SK-MEL-5 (cell line): ENCODE data around the gene PHOSPHO1. TPM values are rescaled to one million over a fixed set of nuclear protein-coding genes. Genes with fewer than 3 reads are reported as not detected.
"Not testable (repeated sequence)": the region's sequence is repeated elsewhere in the genome, so short reads cannot be mapped to it uniquely, and the experiment has no call there.

Source experiments
- DNase-seq: peaks from one replicate; pipeline ENCODE4 v3.0.0-alpha.2; 2016; ENCODE audit warnings: low read depth, low spot score
- in situ Hi-C: cut with HindIII; loops from 2 replicates; pipeline ENCODE4 v1.10.0; 2016; ENCODE audit warnings: low sequenced_read_pairs, high pct_unique_total_duplicates, low pct_unique_long_range_greater_than_20kb
- total RNA-seq: library from RNA; depleted of rRNA; stranded (reverse); fragments of >200 nt; shearing (Covaris generic); gene quantifications from 2 replicates; pipeline ENCODE4 v1.2.3, GENCODE V29; 2014

The PHOSPHO1 gene
- total RNA-seq, 1 experiment from 2014 or later = 0.50 TPM

DNA sequence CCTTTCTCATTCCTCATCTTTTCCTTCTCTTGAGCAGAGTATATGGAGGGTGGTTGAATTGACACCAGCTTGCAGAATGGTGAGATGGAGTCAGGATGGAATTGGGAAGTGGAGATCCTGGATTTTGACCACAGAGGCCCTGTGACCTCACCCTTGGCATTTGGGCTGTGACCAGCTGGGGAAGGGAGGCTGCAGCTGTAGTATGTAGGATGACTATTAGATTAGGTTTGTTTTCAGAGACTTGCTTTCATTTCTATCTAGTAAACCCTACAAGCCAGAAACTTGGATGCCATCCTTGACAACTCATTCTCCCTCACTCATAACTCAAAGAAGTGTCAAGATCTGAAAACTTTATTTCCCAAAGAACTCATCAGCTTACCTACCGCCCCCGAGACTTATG is 26.1 kb downstream of the PHOSPHO1 start:
- no peak for DNase-seq
- in situ Hi-C loops = no loop called here

- DNase-seq = no peak
- in situ Hi-C loops = no loop called here
Observed at GRCh38 chr17:49203796-49204195, 26.8 kb downstream of the PHOSPHO1 start.

- no peak for DNase-seq
- in situ Hi-C loops = no loop called here
Observed at GRCh38 chr17:49201481-49201927, 29.1 kb downstream of the PHOSPHO1 start.

DNA sequence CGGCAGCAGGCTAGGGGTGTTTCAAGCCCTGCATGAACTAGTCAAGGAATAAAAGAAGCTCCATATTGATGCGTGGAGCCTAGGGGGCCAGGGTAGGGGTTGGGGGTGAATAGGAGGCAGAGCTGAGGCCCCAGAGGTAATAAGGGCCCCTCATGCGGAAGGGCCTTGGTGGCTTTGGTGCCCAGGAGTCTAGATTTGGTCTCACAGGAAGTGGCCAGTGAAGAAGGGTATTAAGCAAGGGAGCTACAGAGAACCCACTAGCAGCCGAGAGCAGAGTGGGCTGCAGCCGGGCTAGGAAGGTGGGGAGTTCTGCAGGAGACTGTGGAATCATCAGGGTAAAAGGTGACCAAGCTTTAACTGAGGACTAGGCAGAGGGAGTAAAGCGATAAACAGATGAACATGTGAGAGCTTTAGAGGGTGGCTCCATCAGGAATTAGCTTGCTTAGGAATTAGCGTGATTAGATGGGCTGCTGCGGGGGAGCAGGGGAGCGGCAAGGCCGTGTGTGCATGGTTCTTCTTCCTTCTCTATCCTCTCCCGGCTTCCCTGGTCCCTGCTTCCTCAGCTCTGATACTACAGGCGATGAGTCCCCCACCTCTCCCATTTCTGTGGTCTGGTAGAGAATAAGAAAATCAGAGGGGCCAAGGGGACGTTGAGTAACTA is 30.0 kb downstream of the PHOSPHO1 start:
- DNase-seq = no peak
- in situ Hi-C loops = no loop called here

DNA sequence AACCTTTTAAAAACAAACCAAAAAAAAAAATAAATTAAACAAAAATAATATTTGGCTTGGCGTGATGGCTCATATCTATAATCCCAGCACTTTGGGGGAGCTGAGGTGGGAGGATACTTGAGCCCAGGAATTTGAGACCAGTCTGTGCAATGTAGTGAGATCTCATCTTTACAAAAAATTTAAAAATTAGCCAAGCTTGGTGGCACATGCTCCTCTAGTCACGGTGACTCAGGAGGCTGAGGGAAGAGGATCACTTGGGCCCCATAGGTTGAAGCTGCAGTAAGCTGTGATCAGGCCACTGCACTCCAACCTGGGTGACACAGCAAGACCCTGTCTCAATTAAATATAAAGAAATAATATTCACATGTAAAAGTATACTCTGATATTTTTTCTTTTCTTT is 32.4 kb downstream of the PHOSPHO1 start:
- in situ Hi-C loops = no loop called here
- DNase-seq = no peak

DNA sequence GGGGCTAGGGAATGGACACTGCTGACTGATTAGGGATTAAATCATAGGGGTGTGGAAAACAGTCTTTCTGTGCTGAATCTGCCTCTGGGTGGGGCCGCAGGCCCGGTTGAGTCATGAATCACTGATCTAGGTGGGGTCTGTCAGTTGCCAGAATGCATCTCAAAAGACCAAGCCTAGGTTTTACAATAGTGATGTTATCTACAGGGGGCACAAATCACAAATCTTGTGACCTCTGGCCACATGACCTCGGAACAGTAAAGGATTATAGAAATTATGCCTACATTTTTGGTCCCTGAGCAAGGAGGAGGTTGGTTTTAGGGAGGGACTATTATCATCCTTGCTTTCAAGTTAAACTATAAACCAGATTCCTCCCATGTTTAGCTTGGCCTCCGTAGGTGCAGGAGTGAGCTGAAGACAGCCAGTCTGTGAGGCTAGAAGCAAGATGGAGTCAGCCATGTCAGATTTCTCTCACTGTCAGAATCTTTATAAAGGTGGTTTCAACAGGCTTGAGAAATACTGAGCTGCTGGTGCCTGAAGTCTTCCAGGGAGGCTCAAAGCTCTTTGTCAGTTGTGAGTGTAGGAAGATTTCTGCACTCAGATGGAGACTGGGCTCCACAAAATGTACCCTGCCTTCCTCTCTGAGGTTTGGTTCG is 33.1 kb downstream of the PHOSPHO1 start:
- DNase-seq = no peak
- in situ Hi-C loops = no loop called here

- in situ Hi-C loops = no loop called here
- DNase-seq = no peak
Observed at GRCh38 chr17:49196520-49196919, 34.1 kb downstream of the PHOSPHO1 start.

GRCh38 chr17:49195751-49196150 is 34.8 kb downstream of the PHOSPHO1 start:
- in situ Hi-C loops = no loop called here
- DNase-seq = no peak

- no peak for DNase-seq
- in situ Hi-C loops = no loop called here
Observed at GRCh38 chr17:49194297-49194607, 36.3 kb downstream of the PHOSPHO1 start.

DNA sequence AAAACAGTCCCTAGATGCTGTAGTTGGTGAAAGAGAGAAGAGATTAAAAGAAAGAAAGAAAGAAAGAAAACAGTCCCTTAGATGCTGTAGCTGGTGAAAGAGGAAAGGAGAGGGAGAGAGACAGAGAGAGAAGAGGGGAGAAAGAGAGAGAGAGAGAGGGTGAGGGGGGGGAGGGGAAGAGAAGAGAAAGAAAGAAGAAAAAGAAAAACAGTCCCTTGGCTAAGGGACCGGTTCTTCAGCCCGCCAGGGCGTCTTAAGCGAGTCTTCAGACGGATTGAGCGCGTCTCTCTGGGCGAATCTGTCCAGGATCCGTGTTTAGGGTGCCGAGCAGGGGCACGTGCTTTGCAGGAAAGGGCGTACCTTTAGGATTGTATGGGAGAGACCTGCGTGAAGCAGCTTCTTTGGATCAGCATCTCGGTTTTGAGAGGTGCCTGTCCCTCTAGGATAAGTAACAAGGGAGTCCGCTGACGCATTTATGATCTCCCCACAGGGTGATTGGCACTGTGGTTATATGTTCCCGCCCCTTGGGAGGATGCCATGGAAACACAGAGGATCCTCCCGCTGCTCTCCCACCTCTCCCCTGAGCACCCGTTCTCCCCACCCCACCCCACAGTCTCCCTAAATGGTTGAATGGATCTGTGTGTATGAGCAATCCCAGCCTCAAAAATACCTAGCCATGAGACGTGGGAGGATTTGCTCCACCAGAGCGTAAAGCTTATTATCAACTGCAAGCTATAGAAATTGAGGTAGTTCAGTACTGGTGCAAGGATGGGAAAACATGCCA is 36.9 kb downstream of the PHOSPHO1 start:
- in situ Hi-C loops = no loop called here
- peak; percentile 72 for DNase-seq

- DNase-seq = peak; percentile 93
- in situ Hi-C loops = no loop called here
Observed at GRCh38 chr17:49191917-49192741, 38.5 kb downstream of the PHOSPHO1 start.

DNA sequence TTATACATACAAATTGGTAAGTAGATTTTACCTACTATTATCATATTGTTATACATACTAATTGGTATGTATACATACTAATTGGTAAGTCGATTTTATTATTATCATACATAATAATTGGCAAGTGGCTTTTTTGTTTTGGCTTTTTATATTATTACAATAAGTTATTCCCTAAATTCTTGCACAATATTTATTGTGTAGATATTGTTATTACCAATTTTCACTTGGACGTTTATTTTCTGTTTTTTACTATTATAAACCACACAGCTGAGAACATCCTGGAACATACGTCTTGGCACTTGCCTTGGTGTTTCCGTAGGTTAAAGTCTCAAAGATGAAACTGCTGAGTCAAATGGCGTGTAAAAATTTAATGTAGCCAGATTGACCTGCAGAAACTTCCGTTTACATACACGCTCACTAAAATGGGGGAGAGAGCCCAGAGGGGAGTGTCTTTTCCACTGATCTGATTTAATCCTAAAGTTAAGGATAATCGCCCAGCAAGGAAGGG is 39.1 kb downstream of the PHOSPHO1 start:
- in situ Hi-C loops = no loop called here
- no peak for DNase-seq

GRCh38 chr17:49190932-49191331 is 39.7 kb downstream of the PHOSPHO1 start:
- in situ Hi-C loops = no loop called here

DNA sequence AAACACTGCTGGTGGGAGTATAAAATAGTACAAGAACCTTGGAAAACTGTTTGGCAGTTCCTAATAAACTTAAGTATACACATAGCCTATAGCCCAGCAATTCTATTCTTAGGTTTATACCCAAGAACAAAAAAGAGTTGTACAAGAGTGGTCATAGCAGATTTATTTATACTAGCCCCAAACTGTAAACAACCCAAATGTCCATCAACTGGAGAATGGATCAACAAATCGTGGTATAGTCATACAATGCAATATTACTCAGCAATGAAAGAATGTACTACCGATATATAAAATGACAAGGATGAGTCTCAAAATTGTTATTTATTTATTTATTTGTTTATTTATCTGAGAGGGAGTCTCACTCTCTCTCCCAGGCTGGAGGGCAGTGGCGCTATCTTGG is 43.3 kb downstream of the PHOSPHO1 start:
- no peak for DNase-seq
- in situ Hi-C loops = no loop called here

More at GRCh38 chr17:49190932-49191331, 39.7 kb downstream of the PHOSPHO1 start:
- no peak for DNase-seq

- DNase-seq, in situ Hi-C loops: not testable (repeated sequence)
Observed at GRCh38 chr17:49185381-49185780, 45.2 kb downstream of the PHOSPHO1 start.

- in situ Hi-C loops, DNase-seq: not testable (repeated sequence)
Observed at GRCh38 chr17:49184522-49184921, 46.1 kb downstream of the PHOSPHO1 start.

DNA sequence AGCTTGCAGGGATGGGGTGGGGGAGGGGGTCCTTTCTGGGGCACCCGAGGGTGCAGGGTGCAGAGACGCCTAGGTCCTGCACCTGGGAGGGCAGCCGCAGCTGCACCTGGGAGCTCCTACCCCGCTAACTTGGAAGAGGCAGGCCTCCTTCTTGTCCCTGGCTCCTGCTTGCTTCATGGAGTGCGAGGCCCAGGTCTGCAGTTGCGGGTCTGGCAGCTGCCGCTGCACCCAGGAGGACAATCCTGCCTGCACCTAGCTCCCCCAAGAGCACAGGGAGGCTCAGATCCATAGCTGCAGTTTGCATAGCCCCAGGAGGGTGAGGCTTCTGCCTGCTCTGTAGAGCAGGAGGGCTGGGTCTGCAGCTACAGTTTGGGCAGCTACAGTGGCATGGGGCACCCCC is 46.8 kb downstream of the PHOSPHO1 start:
- DNase-seq = no peak
- in situ Hi-C loops = no loop called here

DNA sequence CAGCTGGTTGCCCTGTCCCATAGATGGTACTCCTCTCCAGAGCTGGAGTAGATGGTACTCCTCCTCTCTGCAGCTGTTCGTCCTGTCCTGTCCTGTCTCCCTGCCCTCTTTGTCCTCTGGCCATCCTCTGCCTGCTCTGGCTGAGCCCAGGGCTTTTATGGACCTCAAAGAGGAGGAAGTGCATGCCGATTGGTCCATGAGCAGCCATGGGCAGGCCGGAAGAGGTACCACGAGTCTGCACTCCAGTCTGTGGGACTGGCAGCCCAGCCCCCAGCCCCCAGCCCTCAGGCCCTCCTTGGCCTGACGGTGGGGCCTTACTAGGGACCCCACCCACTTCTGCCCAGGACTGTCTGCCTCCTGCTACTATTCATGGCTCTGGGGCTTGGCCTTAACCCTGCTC is 47.2 kb downstream of the PHOSPHO1 start:
- in situ Hi-C loops = no loop called here
- no peak for DNase-seq
